CD4-positive, alpha-beta T cell treated with Interferon gamma for 1 hour (primary cell): Measurements from ENCODE around the gene ARAP1.

ENCODE experiments used
- DNase-seq: peaks from one replicate; pipeline ENCODE4 v3.0.0-alpha.2; 2020

Gene ARAP1

GRCh38 chr11:72652873-72653630, 99.2 kb downstream of the ARAP1 start:
- DNase-seq = no peak

GRCh38 chr11:72652133-72652532, 100.1 kb downstream of the ARAP1 start:
- no peak for DNase-seq

- no peak for DNase-seq
These were observed 102.8 kb downstream of the ARAP1 start for GRCh38 chr11:72649215-72649976.

GRCh38 chr11:72648384-72649136, 103.6 kb downstream of the ARAP1 start:
- DNase-seq = no peak

- no peak for DNase-seq
These were observed 104.3 kb downstream of the ARAP1 start for GRCh38 chr11:72647882-72648281.

- DNase-seq = no peak
These were observed 105.7 kb downstream of the ARAP1 start for GRCh38 chr11:72646472-72646871.

- no peak for DNase-seq
These were observed 106.2 kb downstream of the ARAP1 start for GRCh38 chr11:72646024-72646423.

- no peak for DNase-seq
These were observed 108.7 kb downstream of the ARAP1 start for GRCh38 chr11:72643547-72643946.

- DNase-seq = peak; percentile 48
These were observed 109.2 kb downstream of the ARAP1 start for GRCh38 chr11:72642884-72643522.

GRCh38 chr11:72642043-72642883, 109.9 kb downstream of the ARAP1 start:
- DNase-seq = peak; percentile 3

- DNase-seq = no peak
These were observed 110.6 kb downstream of the ARAP1 start for GRCh38 chr11:72641522-72642042.

- DNase-seq = no peak
These were observed 112.5 kb downstream of the ARAP1 start for GRCh38 chr11:72639502-72640375.

GRCh38 chr11:72637926-72638325, 114.3 kb downstream of the ARAP1 start:
- no peak for DNase-seq

- DNase-seq = no peak
These were observed 115.0 kb downstream of the ARAP1 start for GRCh38 chr11:72637198-72637597.

GRCh38 chr11:72636376-72636775, 115.8 kb downstream of the ARAP1 start:
- no peak for DNase-seq

- DNase-seq = no peak
These were observed 116.3 kb downstream of the ARAP1 start for GRCh38 chr11:72635933-72636332.

GRCh38 chr11:72635309-72635915, 116.8 kb downstream of the ARAP1 start:
- DNase-seq = no peak
